Measurements from ENCODE around the gene INHBC. TPM values are rescaled to one million over a fixed set of nuclear protein-coding genes. Genes with fewer than 3 reads are reported as not detected.
A peak's percentile ranks its signal among the peaks of the same experiment; 100 is the strongest.
"Not testable (repeated sequence)": the region's sequence is repeated elsewhere in the genome, so short reads cannot be mapped to it uniquely, and the experiment has no call there.

Gene INHBC
- total RNA-seq, 1 donor from 2014 or later: not detected

- Mint-ChIP-seq H3K27me3 (ENCODE audit: unreplicated experiment) (peaks cover 2% of the 10 kb centered on the region), H3K36me3 (ENCODE audit: low read depth, unreplicated experiment) (peaks cover 5% of the 10 kb centered on the region), H3K9me3 (ENCODE audit: unreplicated experiment) (no peaks in the 10 kb centered on the region), H3K4me3 (ENCODE audit: unreplicated experiment) (no peak overlapping the region), H3K4me1 (ENCODE audit: unreplicated experiment) (no peaks in the 10 kb centered on the region), H3K27ac (ENCODE audit: unreplicated experiment) (no peak overlapping the region)
- TF ChIP-seq, protein P1, sequence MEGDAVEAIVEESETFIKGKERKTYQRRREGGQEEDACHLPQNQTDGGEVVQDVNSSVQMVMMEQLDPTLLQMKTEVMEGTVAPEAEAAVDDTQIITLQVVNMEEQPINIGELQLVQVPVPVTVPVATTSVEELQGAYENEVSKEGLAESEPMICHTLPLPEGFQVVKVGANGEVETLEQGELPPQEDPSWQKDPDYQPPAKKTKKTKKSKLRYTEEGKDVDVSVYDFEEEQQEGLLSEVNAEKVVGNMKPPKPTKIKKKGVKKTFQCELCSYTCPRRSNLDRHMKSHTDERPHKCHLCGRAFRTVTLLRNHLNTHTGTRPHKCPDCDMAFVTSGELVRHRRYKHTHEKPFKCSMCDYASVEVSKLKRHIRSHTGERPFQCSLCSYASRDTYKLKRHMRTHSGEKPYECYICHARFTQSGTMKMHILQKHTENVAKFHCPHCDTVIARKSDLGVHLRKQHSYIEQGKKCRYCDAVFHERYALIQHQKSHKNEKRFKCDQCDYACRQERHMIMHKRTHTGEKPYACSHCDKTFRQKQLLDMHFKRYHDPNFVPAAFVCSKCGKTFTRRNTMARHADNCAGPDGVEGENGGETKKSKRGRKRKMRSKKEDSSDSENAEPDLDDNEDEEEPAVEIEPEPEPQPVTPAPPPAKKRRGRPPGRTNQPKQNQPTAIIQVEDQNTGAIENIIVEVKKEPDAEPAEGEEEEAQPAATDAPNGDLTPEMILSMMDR (IDR thresholded peaks at IDR 0.05; ENCODE audit: unreplicated experiment): no peak
- DNase-seq (ENCODE audit: low spot score): no peak
These were observed 16.3 kb upstream of the INHBC start for GRCh38 chr12:57418255-57418654.

DNA sequence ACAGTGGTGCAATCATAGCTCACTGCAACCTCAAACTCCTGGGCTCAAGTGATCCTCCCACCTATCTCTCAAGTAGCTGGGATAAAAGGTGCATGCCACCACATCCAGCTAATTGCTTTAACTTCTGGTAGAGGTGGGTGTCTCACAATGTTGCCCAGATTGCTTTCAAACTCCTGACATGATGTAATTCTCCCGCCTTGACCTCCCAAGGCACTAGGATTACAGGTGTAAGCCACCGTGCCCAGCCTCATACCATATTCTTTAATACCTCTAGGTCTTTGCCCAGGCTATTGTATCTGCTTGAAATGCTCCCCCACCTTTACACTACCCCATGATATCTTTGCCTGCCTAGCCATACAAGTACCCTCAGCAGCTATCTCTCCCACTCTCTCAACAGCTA lies 15.1 kb upstream of the INHBC start:
- no peak overlapping the region for H3K4me3 Mint-ChIP-seq (ENCODE audit: unreplicated experiment)
- peaks cover 3% of the 10 kb centered on the region for H3K27me3 Mint-ChIP-seq (ENCODE audit: unreplicated experiment)
- H3K4me1 Mint-ChIP-seq (ENCODE audit: unreplicated experiment): no peaks in the 10 kb centered on the region
- H3K36me3 Mint-ChIP-seq (ENCODE audit: low read depth, unreplicated experiment): peaks cover 5% of the 10 kb centered on the region
- DNase-seq (ENCODE audit: low spot score): no peak
- no peaks in the 10 kb centered on the region for H3K9me3 Mint-ChIP-seq (ENCODE audit: unreplicated experiment)
- H3K27ac Mint-ChIP-seq (ENCODE audit: unreplicated experiment): no peak overlapping the region
- TF ChIP-seq, protein P1 (IDR thresholded peaks at IDR 0.05; ENCODE audit: unreplicated experiment): no peak

- TF ChIP-seq, protein P1 (IDR thresholded peaks at IDR 0.05; ENCODE audit: unreplicated experiment): no peak
- Mint-ChIP-seq H3K9me3 (ENCODE audit: unreplicated experiment) (no peaks in the 10 kb centered on the region), H3K4me3 (ENCODE audit: unreplicated experiment) (no peak overlapping the region), H3K4me1 (ENCODE audit: unreplicated experiment) (no peaks in the 10 kb centered on the region), H3K27ac (ENCODE audit: unreplicated experiment) (no peak overlapping the region), H3K27me3 (ENCODE audit: unreplicated experiment) (peaks cover 3% of the 10 kb centered on the region), H3K36me3 (ENCODE audit: low read depth, unreplicated experiment) (peaks cover 5% of the 10 kb centered on the region)
- no peak for DNase-seq (ENCODE audit: low spot score)
These were observed 14.1 kb upstream of the INHBC start for GRCh38 chr12:57420482-57420881.

DNA sequence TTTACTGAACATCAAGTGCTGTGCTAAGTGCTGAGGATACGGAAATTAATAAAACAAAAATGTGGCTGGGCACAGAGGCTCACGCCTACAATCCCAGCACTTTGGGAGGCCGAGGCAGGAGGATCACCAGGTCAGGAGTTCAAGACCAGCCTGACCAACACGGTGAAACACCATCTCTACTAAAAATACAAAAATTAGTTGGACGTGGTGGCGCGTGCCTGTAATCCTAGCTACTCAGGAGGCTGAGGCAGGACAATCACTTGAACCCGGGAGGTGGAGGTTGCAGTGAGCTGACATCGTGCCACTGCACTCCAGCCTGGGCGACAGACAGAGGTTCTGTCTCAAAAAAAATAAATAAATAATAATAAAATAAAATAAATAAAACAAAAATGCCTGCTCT lies 7.6 kb upstream of the INHBC start:
- H3K4me1 Mint-ChIP-seq (ENCODE audit: unreplicated experiment): peaks cover 20% of the 10 kb centered on the region
- peaks cover 12% of the 10 kb centered on the region for H3K27me3 Mint-ChIP-seq (ENCODE audit: unreplicated experiment)
- not testable (repeated sequence) for DNase-seq (ENCODE audit: low spot score); H3K4me3 Mint-ChIP-seq (ENCODE audit: unreplicated experiment); H3K9me3 Mint-ChIP-seq (ENCODE audit: unreplicated experiment); H3K36me3 Mint-ChIP-seq (ENCODE audit: low read depth, unreplicated experiment)
- peak overlapping the region; percentile 42 for H3K27ac Mint-ChIP-seq (ENCODE audit: unreplicated experiment)

DNA sequence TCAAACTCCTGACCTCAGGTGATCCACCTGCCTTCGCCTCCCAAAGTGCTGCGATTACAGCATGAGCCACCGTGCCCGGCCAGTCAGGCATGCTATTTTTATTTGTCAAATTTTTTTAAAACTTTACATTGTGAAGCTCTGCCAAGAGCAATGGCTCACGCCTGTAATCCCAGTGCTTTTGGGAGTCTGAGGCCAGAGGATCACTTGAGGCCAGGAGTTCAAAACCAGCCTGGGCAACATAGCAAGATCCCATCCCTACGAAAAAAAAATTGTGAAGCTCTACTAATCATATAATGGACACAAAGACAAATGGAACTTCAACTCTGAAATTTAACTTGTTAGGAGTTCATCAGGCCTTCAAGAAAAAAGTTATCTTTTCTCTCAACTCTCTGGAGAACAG lies 5.6 kb upstream of the INHBC start:
- H3K4me3 Mint-ChIP-seq (ENCODE audit: unreplicated experiment): peak overlapping the region; percentile 62
- no peak overlapping the region for H3K27ac Mint-ChIP-seq (ENCODE audit: unreplicated experiment)
- TF ChIP-seq, protein P1 (IDR thresholded peaks at IDR 0.05; ENCODE audit: unreplicated experiment): no peak
- peaks cover 3% of the 10 kb centered on the region for H3K36me3 Mint-ChIP-seq (ENCODE audit: low read depth, unreplicated experiment)
- no peaks in the 10 kb centered on the region for H3K9me3 Mint-ChIP-seq (ENCODE audit: unreplicated experiment)
- peaks cover 12% of the 10 kb centered on the region for H3K27me3 Mint-ChIP-seq (ENCODE audit: unreplicated experiment)
- peaks cover 20% of the 10 kb centered on the region for H3K4me1 Mint-ChIP-seq (ENCODE audit: unreplicated experiment)
- no peak for DNase-seq (ENCODE audit: low spot score)

All from endothelial cell (in vitro differentiated cells).